Gastroesophageal sphincter (tissue), 3 donors: ENCODE data around the gene TDRD6.

Source experiments
- POLR2A ChIP-seq, 2 donors: fragments of 450-650 bp; IDR thresholded peaks; one replicate each; pipeline ENCODE4 v1.6.1; 2017; ENCODE audit warnings: antibody characterized with exemption in 2 of 2, mild to moderate bottlenecking in 2 of 2, moderate library complexity in 1 of 2
- POLR2AphosphoS5 ChIP-seq: sonication (generic); formaldehyde crosslinking; IDR thresholded peaks from one replicate; pipeline ENCODE4 v1.6.1; 2017; ENCODE audit warnings: antibody characterized with exemption
- TF ChIP-seq, protein P1 (sequence below), 4 experiments: fragments of 200-600 bp in 2 of 4; fragments of 450-650 bp in 2 of 4; sonication (generic) in 1 of 4; IDR thresholded peaks; one replicate each; pipeline ENCODE4 v1.5.1; 2017 to 2019; ENCODE audit warnings: antibody characterized with exemption in 4 of 4, mild to moderate bottlenecking in 2 of 4, moderate library complexity in 2 of 4

DNA sequence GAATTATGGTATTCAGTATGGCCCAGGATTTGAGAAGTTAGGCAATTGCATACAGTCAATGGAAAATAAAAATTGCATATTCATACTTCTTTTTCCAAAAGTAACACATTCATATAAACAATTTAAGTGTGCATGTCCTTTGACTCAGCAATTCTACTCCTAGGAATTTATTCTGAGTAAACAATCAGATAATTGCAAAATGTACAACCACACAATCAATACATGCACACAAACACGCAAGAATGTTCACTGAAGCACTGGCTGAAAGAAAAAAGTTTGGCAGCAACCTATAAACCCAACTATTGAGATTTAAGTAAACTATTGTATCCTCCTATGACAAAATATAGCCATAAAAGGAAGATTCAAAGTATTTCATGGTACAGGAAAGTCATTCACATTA lies 36.7 kb upstream of the TDRD6 start:
- TF ChIP-seq POLR2A (IDR thresholded peaks at IDR 0.05) (no peak), POLR2AphosphoS5 (no peak)
- TF ChIP-seq, protein P1, sequence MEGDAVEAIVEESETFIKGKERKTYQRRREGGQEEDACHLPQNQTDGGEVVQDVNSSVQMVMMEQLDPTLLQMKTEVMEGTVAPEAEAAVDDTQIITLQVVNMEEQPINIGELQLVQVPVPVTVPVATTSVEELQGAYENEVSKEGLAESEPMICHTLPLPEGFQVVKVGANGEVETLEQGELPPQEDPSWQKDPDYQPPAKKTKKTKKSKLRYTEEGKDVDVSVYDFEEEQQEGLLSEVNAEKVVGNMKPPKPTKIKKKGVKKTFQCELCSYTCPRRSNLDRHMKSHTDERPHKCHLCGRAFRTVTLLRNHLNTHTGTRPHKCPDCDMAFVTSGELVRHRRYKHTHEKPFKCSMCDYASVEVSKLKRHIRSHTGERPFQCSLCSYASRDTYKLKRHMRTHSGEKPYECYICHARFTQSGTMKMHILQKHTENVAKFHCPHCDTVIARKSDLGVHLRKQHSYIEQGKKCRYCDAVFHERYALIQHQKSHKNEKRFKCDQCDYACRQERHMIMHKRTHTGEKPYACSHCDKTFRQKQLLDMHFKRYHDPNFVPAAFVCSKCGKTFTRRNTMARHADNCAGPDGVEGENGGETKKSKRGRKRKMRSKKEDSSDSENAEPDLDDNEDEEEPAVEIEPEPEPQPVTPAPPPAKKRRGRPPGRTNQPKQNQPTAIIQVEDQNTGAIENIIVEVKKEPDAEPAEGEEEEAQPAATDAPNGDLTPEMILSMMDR (IDR thresholded peaks at IDR 0.05), result no peak
